Adrenal gland (tissue), 5 donors: ENCODE results near the gene LMLN.
"Not testable (repeated sequence)": the region's sequence is repeated elsewhere in the genome, so short reads cannot be mapped to it uniquely, and the experiment has no call there.

Source experiments
- CTCF ChIP-seq, 6 experiments: fragments of 450-650 bp in 4 of 6; fragments of 200-600 bp in 2 of 6; sonication (generic) in 1 of 6; IDR thresholded peaks; 1 replicate in 5 of 6; 2 replicates in 1 of 6; pipeline versions ENCODE4 v1.5.1 to v1.8.0; 2016 to 2021; ENCODE audit warnings: antibody characterized with exemption in 6 of 6, mild to moderate bottlenecking in 2 of 6, moderate library complexity in 1 of 6
- POLR2A ChIP-seq, 2 donors: fragments of 450-650 bp; IDR thresholded peaks; one replicate each; pipeline ENCODE4 v1.6.1; 2017; ENCODE audit warnings: antibody characterized with exemption in 2 of 2, mild to moderate bottlenecking in 2 of 2, moderate library complexity in 1 of 2
- donor health status: DM: no; HTN: no; CAD: no.

- TF ChIP-seq CTCF, POLR2A (IDR thresholded peaks at IDR 0.05): not testable (repeated sequence)
Observed at GRCh38 chr3:197958848-197959247, 1.2 kb upstream of the LMLN start.
